ENCODE data around the gene ZC3H4.
"Not testable (repeated sequence)": the region's sequence is repeated elsewhere in the genome, so short reads cannot be mapped to it uniquely, and the experiment has no call there.

ZC3H4 gene

DNA sequence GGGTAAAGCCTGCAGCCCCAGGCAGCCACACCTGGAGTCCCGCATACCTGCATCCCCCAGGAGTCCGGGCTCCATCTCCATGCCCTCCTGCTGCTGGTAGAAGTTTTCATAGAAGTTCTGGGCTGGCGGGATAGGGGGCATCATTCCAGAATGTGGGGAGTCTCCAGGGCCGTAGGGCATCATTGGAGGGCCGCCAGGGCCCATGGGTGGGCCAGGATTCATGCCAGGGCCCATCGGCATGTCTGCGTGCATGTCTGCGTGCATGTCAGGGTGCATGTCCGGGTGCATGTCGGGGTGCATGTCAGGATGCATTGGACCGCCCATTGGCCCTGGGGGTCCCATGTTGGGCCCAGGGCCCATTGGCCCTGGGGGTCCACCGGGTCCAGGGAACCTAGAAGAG lies 41.8 kb downstream of the ZC3H4 start:
- Mint-ChIP-seq H3K27ac (no peak overlapping the region), H3K36me3 (ENCODE audit: low read depth) (peaks cover 38% of the 10 kb centered on the region), H3K4me3 (no peak overlapping the region), H3K9me3 (no peaks in the 10 kb centered on the region), H3K4me1 (peaks cover 6% of the 10 kb centered on the region), H3K27me3 (no peaks in the 10 kb centered on the region)
- DNase-seq (no peak), ATAC-seq (no peak)

- peaks cover 32% of the 10 kb centered on the region for H3K36me3 Mint-ChIP-seq (ENCODE audit: low read depth)
- H3K27ac Mint-ChIP-seq: no peak overlapping the region
- no peaks in the 10 kb centered on the region for H3K9me3 Mint-ChIP-seq
- no peak overlapping the region for H3K4me3 Mint-ChIP-seq
- no peaks in the 10 kb centered on the region for H3K27me3 Mint-ChIP-seq
- DNase-seq: no peak
- peaks cover 6% of the 10 kb centered on the region for H3K4me1 Mint-ChIP-seq
- no peak for ATAC-seq
Observed at GRCh38 chr19:47070756-47071155, 42.8 kb downstream of the ZC3H4 start.

GRCh38 chr19:47069795-47070194 lies 43.8 kb downstream of the ZC3H4 start:
- DNase-seq (no peak), ATAC-seq (no peak)
- Mint-ChIP-seq H3K27me3 (no peaks in the 10 kb centered on the region), H3K9me3 (no peaks in the 10 kb centered on the region), H3K4me1 (peaks cover 3% of the 10 kb centered on the region), H3K36me3 (ENCODE audit: low read depth) (peaks cover 27% of the 10 kb centered on the region), H3K27ac (no peak overlapping the region), H3K4me3 (no peak overlapping the region)

DNA sequence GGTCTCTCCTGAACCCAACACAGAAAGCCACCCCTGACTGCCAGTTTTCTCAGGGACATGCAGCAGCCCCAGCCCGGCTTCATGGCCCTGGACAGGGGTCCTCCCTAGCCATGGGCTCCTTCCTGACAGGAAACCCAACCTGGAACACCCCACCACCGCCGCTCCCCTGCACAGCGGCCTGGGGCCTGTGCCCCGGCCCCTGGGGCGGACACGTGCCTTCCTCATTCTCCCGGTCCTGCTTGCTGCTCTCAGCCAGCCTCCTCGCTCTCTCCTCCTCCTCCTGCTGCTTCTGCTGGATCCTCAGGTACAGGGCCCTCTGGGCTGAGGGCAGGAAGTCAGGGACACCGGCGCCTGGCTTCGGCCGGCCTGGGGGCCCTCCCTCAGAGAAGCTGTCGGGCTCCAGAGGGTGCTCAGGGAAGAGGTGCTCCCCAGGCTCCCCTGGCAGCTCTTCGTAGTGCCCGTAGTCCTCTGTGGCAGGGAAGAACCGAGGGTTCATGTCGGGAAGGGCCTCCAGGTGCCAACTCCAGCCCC lies 44.6 kb downstream of the ZC3H4 start:
- Mint-ChIP-seq H3K4me3 (no peak overlapping the region), H3K36me3 (ENCODE audit: low read depth) (peaks cover 24% of the 10 kb centered on the region), H3K9me3 (no peaks in the 10 kb centered on the region), H3K4me1 (peaks cover under 1% of the 10 kb centered on the region), H3K27me3 (no peaks in the 10 kb centered on the region), H3K27ac (no peak overlapping the region)
- ATAC-seq (no peak), DNase-seq (no peak)

GRCh38 chr19:47068246-47068645 lies 45.3 kb downstream of the ZC3H4 start:
- Mint-ChIP-seq H3K36me3 (ENCODE audit: low read depth) (peaks cover 27% of the 10 kb centered on the region), H3K9me3 (no peaks in the 10 kb centered on the region), H3K27me3 (no peaks in the 10 kb centered on the region), H3K4me3 (no peak overlapping the region), H3K27ac (no peak overlapping the region), H3K4me1 (no peaks in the 10 kb centered on the region)
- ATAC-seq (no peak), DNase-seq (no peak)

DNA sequence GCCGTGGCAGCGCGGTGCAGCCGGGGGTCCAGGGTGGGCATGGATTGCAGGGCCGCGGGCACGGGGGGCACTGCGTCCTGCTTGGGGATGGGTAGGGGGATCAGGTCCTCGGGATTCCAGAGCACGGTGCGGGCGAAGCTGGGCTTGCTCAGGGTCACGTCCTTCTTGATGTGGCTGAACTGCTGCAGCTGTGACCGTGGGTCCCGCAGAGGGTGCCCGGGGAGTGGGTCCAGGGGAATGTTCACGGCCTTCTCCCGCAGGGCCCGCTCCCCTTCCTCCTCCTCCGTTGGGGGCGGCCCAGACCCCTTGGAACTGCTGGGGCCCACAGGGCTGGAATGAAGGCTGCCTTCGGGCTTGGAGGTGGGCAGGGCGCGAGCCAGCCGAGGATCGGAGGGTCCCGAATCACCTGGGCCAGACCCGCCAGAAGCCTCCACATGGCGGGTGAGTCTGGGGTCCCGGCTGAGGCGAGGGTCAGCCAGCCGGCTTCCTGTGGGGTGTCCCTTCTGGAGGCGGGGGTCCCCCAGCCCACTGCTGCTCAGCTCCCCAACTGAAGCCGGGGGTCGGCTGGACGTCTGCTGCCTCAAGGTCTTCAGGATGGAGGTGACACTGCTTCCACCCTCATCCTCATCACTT lies 46.2 kb downstream of the ZC3H4 start:
- H3K9me3 Mint-ChIP-seq: no peaks in the 10 kb centered on the region
- peaks cover 21% of the 10 kb centered on the region for H3K36me3 Mint-ChIP-seq (ENCODE audit: low read depth)
- H3K4me1 Mint-ChIP-seq: no peaks in the 10 kb centered on the region
- DNase-seq: no peak
- H3K27me3 Mint-ChIP-seq: no peaks in the 10 kb centered on the region
- no peak overlapping the region for H3K27ac Mint-ChIP-seq
- no peak overlapping the region for H3K4me3 Mint-ChIP-seq
- ATAC-seq: no peak

- Mint-ChIP-seq H3K27ac (no peak overlapping the region), H3K4me3 (no peak overlapping the region), H3K36me3 (ENCODE audit: low read depth) (peaks cover 21% of the 10 kb centered on the region), H3K9me3 (no peaks in the 10 kb centered on the region), H3K4me1 (no peaks in the 10 kb centered on the region), H3K27me3 (no peaks in the 10 kb centered on the region)
- ATAC-seq (no peak), DNase-seq (no peak)
Observed at GRCh38 chr19:47066376-47067214, 47.0 kb downstream of the ZC3H4 start.

- no peak for DNase-seq
- Mint-ChIP-seq H3K9me3 (no peaks in the 10 kb centered on the region), H3K27me3 (no peaks in the 10 kb centered on the region), H3K4me1 (no peaks in the 10 kb centered on the region), H3K36me3 (ENCODE audit: low read depth) (peaks cover 8% of the 10 kb centered on the region), H3K4me3 (no peak overlapping the region), H3K27ac (no peak overlapping the region)
- ATAC-seq: no peak
Observed at GRCh38 chr19:47065242-47065641, 48.3 kb downstream of the ZC3H4 start.

- Mint-ChIP-seq H3K9me3 (no peaks in the 10 kb centered on the region), H3K4me1 (no peaks in the 10 kb centered on the region), H3K27ac (no peak overlapping the region)
Observed at GRCh38 chr19:47063874-47064273, 49.7 kb downstream of the ZC3H4 start.

GRCh38 chr19:47058621-47059022 lies 55.0 kb downstream of the ZC3H4 start:
- no peak for DNase-seq
- no peaks in the 10 kb centered on the region for H3K9me3 Mint-ChIP-seq

More at GRCh38 chr19:47063874-47064273, 49.7 kb downstream of the ZC3H4 start:
- Mint-ChIP-seq H3K27me3 (no peaks in the 10 kb centered on the region), H3K4me3 (no peak overlapping the region), H3K36me3 (ENCODE audit: low read depth) (peaks cover 7% of the 10 kb centered on the region)
- no peak for ATAC-seq
- DNase-seq: no peak

GRCh38 chr19:47057328-47057727 lies 56.2 kb downstream of the ZC3H4 start:
- H3K4me3 Mint-ChIP-seq: no peak overlapping the region
- H3K4me1 Mint-ChIP-seq: no peaks in the 10 kb centered on the region
- no peaks in the 10 kb centered on the region for H3K9me3 Mint-ChIP-seq
- DNase-seq: no peak
- ATAC-seq: no peak
- no peaks in the 10 kb centered on the region for H3K27me3 Mint-ChIP-seq
- no peak overlapping the region for H3K27ac Mint-ChIP-seq
- no peaks in the 10 kb centered on the region for H3K36me3 Mint-ChIP-seq (ENCODE audit: low read depth)

More at GRCh38 chr19:47058621-47059022, 55.0 kb downstream of the ZC3H4 start:
- Mint-ChIP-seq H3K27me3 (no peaks in the 10 kb centered on the region), H3K4me3 (no peak overlapping the region), H3K4me1 (no peaks in the 10 kb centered on the region), H3K36me3 (ENCODE audit: low read depth) (peaks cover 1% of the 10 kb centered on the region), H3K27ac (no peak overlapping the region)
- no peak for ATAC-seq

DNA sequence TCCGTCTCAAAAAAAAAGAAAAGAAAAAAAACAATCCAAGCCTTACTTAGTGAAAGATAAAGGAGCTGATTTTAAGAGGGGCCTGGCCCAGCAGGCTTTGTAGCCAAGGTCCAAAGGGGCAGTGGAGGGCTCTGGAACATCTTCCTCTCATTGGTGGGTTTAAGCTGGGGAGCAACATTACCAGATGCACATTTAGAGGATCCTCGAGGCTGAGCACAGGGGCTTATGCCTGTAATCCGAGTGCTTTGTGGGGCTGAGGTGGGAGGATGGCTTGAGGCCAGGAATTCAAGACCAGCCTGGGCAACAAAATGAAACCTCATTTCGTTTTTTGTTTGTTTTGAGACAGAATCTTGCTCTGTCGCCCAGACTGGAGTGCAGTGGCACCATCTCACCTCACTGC lies 57.2 kb downstream of the ZC3H4 start:
- no peak for DNase-seq
- H3K4me3 Mint-ChIP-seq: no peak overlapping the region
- H3K4me1 Mint-ChIP-seq: no peaks in the 10 kb centered on the region
- no peak for ATAC-seq
- H3K27ac Mint-ChIP-seq: no peak overlapping the region
- no peaks in the 10 kb centered on the region for H3K9me3 Mint-ChIP-seq
- H3K36me3 Mint-ChIP-seq (ENCODE audit: low read depth): no peaks in the 10 kb centered on the region
- no peaks in the 10 kb centered on the region for H3K27me3 Mint-ChIP-seq

- H3K36me3 Mint-ChIP-seq (ENCODE audit: low read depth); DNase-seq; H3K27me3 Mint-ChIP-seq; H3K27ac Mint-ChIP-seq; H3K9me3 Mint-ChIP-seq; H3K4me3 Mint-ChIP-seq; ATAC-seq: not testable (repeated sequence)
- peaks cover 13% of the 10 kb centered on the region for H3K4me1 Mint-ChIP-seq
Observed at GRCh38 chr19:47050562-47050961, 63.0 kb downstream of the ZC3H4 start.

GRCh38 chr19:47049307-47049700 lies 64.3 kb downstream of the ZC3H4 start:
- peak overlapping the region; percentile 91 for H3K4me3 Mint-ChIP-seq
- H3K27ac Mint-ChIP-seq: peak overlapping the region; percentile 14
- H3K27me3 Mint-ChIP-seq: no peaks in the 10 kb centered on the region
- no peaks in the 10 kb centered on the region for H3K9me3 Mint-ChIP-seq
- ATAC-seq: no peak
- DNase-seq: no peak
- H3K4me1 Mint-ChIP-seq: peaks cover 13% of the 10 kb centered on the region
- no peaks in the 10 kb centered on the region for H3K36me3 Mint-ChIP-seq (ENCODE audit: low read depth)

DNA sequence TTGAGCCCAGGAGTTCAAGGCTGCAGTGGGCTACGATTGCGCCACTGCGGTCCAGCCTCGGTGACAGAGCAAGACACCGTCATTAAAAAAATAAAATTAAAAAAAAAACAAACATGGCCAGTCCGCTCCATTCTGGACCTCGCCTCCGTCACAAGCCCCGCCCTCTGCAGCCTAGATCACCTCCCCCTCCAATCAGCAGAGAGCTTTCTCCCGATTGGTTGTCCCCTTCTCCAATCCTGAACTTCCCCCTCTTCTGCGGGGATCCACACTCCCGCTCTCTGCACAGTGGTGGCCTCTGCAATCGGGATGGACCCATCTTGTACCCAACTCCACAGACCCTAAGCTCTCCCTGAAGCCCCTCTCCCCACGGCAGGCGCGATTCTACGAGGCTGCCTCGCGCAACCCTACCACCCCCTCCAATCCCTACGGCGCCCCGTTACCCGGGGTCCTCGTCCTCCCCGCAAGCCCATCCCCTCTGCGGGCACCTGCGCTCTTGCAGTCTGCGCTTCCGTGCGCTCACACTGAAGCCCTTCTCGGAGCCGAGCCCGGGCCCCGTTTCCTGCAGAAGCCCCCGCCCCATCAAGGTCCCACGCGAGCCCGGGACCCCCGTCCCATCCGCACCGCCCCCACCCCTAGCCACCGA lies 65.7 kb downstream of the ZC3H4 start:
- Mint-ChIP-seq H3K4me1 (peaks cover 13% of the 10 kb centered on the region), H3K9me3 (no peaks in the 10 kb centered on the region), H3K36me3 (ENCODE audit: low read depth) (no peaks in the 10 kb centered on the region), H3K27me3 (no peaks in the 10 kb centered on the region), H3K27ac (peak overlapping the region; percentile 90), H3K4me3 (peak overlapping the region; percentile 91)
- peak; percentile 80 for DNase-seq
- ATAC-seq: peak; percentile 66
